Measurements from ENCODE around the gene PAK4. TPM values are rescaled to one million over a fixed set of nuclear protein-coding genes. Genes with fewer than 3 reads are reported as not detected.

Gene PAK4
- total and polyA plus RNA-seq, 9 of the 15 experiments (the other 6 are each of a cell fraction or from before 2014, with no cell fraction given): 0.21 to 33.5 (median 5.8) TPM

- FAIRE-seq (peak; percentile 86), DNase-seq (ENCODE audit: extremely low read depth in 1 of 4, low spot score in 3 of 4) (peak; percentile 48 to 75 (median 60)), ATAC-seq (peak; percentile 96)
- H3K4me1 ChIP-seq (replicated peaks in 1 of 2; ENCODE audit: control insufficient read depth in 2 of 2, insufficient read depth in 2 of 2, low read length in 2 of 2): no peaks in the 10 kb centered on the region
- POLR2A ChIA-PET: interaction anchor here (0.7 kb wide), 1 partner anchor 13 kb away, joined by 3 read pairs; no protein-coding TSS in a partner anchor
- H3K4me2 ChIP-seq (ENCODE audit: insufficient read depth, low read length): no peak overlapping the region
- intact Hi-C loops (cut with micrococcal nuclease): loop anchor here (1.0 to 2.0 kb wide), 2 partner anchors 116 to 198 kb away; no protein-coding TSS in a partner anchor
- H3K9me1 ChIP-seq (ENCODE audit: control insufficient read depth, insufficient read depth, low read length): no peaks in the 10 kb centered on the region
- no peaks in the 10 kb centered on the region for H3K79me2 ChIP-seq (ENCODE audit: control insufficient read depth, insufficient read depth, low read length)
- no TSS peak for BruUV-seq (replicated peaks)
- H3K36me3 ChIP-seq (ENCODE audit: control insufficient read depth, insufficient read depth, low read length): no peaks in the 10 kb centered on the region
- H2AFZ ChIP-seq (ENCODE audit: low read depth, low read length): no peak overlapping the region
- in situ Hi-C loops (cut with MboI): loop anchor here (5.0 kb wide), 1 partner anchor 115 kb away; no protein-coding TSS in a partner anchor
- H3K9ac ChIP-seq (ENCODE audit: insufficient read depth in 1 of 2, low read depth in 2 of 2, low read length in 2 of 2): no peak overlapping the region; a peak in 1 of 4 replicates
- CTCF ChIA-PET (ENCODE audit: low intra/inter-chr PET ratio): interaction anchor here (0.7 to 2.2 kb wide), 5 partner anchors 111 to 200 kb away, joined by 3 to 21 read pairs (median 4); partner anchors contain the start of gene PLEKHG2
- no peaks in the 10 kb centered on the region; the same call in 1 of the 2 replicates for H4K20me1 ChIP-seq (replicated peaks; ENCODE audit: control insufficient read depth, insufficient read depth, low read length)
- no peak overlapping the region for H3K27ac ChIP-seq (ENCODE audit: extremely low read depth, low read depth, low read length)
- H3K4me3 ChIP-seq: no peak overlapping the region
- H3K9me3 ChIP-seq (replicated peaks; ENCODE audit: control insufficient read depth, insufficient read depth, low read depth, low read length): peaks cover 3% of the 10 kb centered on the region
- WGBS (ENCODE audit: insufficient coverage, low coverage, missing lambda C conversion rate): 7% methylated on average over 8 of the region's 8 CpGs
- peaks cover 0 to 5% of the 10 kb centered on the region in 2 experiments; a peak in 1 of 5 replicates for H3K27me3 ChIP-seq (ENCODE audit: control insufficient read depth in 2 of 2, insufficient read depth in 2 of 2, low read length in 2 of 2)
- TF ChIP-seq NBN (IDR thresholded peaks at IDR 0.05; ENCODE audit: low read depth): peak; percentile 42; the same call in 1 of the 2 replicates
- TF ChIP-seq ZNF76 (CRISPR knock-in tag; IDR thresholded peaks at IDR 0.05; ENCODE audit: borderline replicate concordance): no peak
- peak; percentile 93 for TF ChIP-seq SMC3 (conservative IDR thresholded peaks at IDR 0.05; ENCODE audit: insufficient read depth, low read depth, low read length)
- TF ChIP-seq ADNP (tag; IDR thresholded peaks at IDR 0.05): peak; percentile 85
- peak; percentile 84 for TF ChIP-seq GTF3C2 (IDR thresholded peaks at IDR 0.05; ENCODE audit: borderline replicate concordance, extremely low read depth, insufficient read length)
- peak; percentile 91 for TF ChIP-seq ZFP36 (IDR thresholded peaks at IDR 0.05; ENCODE audit: low read depth, low read length, partially characterized antibody)
- no peak for TF ChIP-seq ELF1 (tag; IDR thresholded peaks at IDR 0.05)
- TF ChIP-seq MTA1 (IDR thresholded peaks at IDR 0.05; ENCODE audit: borderline replicate concordance): no peak
- TF ChIP-seq, protein P1, sequence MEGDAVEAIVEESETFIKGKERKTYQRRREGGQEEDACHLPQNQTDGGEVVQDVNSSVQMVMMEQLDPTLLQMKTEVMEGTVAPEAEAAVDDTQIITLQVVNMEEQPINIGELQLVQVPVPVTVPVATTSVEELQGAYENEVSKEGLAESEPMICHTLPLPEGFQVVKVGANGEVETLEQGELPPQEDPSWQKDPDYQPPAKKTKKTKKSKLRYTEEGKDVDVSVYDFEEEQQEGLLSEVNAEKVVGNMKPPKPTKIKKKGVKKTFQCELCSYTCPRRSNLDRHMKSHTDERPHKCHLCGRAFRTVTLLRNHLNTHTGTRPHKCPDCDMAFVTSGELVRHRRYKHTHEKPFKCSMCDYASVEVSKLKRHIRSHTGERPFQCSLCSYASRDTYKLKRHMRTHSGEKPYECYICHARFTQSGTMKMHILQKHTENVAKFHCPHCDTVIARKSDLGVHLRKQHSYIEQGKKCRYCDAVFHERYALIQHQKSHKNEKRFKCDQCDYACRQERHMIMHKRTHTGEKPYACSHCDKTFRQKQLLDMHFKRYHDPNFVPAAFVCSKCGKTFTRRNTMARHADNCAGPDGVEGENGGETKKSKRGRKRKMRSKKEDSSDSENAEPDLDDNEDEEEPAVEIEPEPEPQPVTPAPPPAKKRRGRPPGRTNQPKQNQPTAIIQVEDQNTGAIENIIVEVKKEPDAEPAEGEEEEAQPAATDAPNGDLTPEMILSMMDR (IDR thresholded peaks at IDR 0.05 in 2 of 3, conservative IDR thresholded peaks at IDR 0.05 in 1 of 3; ENCODE audit: insufficient read depth in 2 of 3, low read depth in 1 of 3, low read length in 3 of 3): peak; percentile 84 to 90 (median 89)
- peak; percentile 84 for TF ChIP-seq DEAF1 (CRISPR knock-in tag; IDR thresholded peaks at IDR 0.05)
- TF ChIP-seq KDM1A (IDR thresholded peaks at IDR 0.05): peak; percentile 47 to 75; a peak in 2 of 4 replicates
- no peak for TF ChIP-seq BACH1 (tag; IDR thresholded peaks at IDR 0.05)
- peak in 1 of 2 experiments; percentile 64; a peak in 2 of 4 replicates for TF ChIP-seq SRF (CRISPR knock-in tag; IDR thresholded peaks at IDR 0.05)
- peak; percentile 87 for TF ChIP-seq ARID2 (IDR thresholded peaks at IDR 0.05)
- peak; percentile 83 for TF ChIP-seq RBM25 (IDR thresholded peaks at IDR 0.05; ENCODE audit: low read depth, low read length, severe bottlenecking)
Measured at GRCh38 chr19:39212375-39212742, 86.8 kb downstream of the PAK4 start.
